Activated gamma-delta T cell treated with Interleukin-2 at 50 U/mL for 16 hours (primary cell): ENCODE data around the gene ZNF774.
A peak's percentile ranks its signal among the peaks of the same experiment; 100 is the strongest.
"Not testable (repeated sequence)": the region's sequence is repeated elsewhere in the genome, so short reads cannot be mapped to it uniquely, and the experiment has no call there.

Experiments
- DNase-seq: peaks from one replicate; pipeline ENCODE4 v3.0.0-alpha.2; 2020

ZNF774 gene

DNA sequence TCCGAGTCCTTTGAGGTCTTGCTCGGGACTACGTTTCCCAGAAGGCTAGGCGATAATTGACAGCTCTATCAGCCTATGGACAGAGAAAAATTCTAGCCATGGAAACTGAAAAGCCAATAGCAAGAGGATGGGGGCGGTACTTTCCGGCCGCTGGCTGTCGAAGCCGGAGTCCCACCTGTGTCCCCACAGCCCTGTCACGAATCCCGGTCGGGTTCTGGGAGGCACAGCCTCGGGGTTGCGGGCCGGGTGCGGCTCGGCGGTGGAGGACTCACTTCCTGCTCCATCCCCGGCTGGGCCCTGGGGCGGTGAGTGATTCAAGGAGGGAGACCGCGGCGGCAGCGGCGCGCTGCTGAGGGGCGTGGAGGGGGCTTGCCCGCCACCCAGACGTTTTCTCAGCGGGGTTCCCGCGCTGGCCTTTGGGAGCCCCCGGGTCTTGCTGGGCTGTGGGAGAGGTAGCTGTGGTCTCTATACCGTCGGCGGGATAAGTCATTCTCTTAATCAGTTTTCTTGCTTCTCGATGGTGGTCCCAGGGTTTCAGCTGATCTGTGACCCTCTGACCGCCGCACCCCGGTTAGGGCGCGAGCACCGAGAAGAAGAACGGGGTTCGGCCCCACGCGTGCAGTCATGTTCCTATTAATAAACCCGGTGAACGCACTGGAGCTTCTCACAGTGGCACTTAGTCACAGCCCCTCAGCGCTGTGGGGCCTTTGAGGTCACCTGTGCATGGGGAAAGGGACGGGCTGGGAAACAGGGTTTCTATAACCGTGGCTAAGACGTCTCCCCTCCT is at the start of gene ZNF774:
ZNF774 (plus strand) TSS at position 178 of the 787 bp plus-strand sequence. CDS start 2,377 bp downstream, outside the sequence.
- DNase-seq: peak; percentile 88

DNA sequence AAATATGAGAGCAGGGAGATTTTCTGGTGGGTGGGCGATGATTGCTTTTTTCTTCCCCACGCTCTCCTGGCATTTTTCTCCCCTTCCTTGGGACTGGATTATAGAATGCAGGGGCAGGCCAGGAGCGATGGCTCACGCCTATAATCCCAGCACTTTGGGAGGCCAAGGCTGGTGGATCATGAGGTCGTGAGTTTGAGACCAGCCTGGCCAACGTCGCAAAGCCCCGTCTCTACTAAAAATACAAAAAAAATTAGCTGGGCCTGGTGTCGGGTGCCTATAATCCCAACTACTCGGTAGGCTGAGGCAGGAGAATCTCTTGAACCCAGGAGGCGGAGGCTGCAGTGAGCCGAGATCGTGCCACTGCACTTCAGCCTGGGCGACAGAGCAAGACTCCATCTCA is 46.7 kb upstream of the ZNF774 start:
- not testable (repeated sequence) for DNase-seq

DNA sequence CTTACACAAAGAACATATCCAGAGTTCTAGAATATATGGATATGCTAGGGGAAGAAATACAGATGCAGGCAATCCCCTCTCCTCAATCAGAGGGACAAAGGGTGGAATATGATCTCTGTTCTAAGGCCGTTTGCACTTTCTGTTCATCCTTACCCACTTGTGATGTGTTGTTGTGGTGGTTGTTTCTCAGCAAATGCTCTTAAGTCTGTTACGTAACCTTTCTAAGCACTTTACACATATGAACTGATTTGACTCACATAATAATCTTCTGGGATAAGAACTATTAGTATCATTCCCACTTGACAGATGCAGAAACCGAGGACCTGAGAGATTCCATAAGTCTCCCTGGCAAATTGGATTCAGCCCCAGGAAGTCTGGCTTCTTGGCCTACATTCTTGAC is 46.2 kb upstream of the ZNF774 start:
- no peak for DNase-seq

DNA sequence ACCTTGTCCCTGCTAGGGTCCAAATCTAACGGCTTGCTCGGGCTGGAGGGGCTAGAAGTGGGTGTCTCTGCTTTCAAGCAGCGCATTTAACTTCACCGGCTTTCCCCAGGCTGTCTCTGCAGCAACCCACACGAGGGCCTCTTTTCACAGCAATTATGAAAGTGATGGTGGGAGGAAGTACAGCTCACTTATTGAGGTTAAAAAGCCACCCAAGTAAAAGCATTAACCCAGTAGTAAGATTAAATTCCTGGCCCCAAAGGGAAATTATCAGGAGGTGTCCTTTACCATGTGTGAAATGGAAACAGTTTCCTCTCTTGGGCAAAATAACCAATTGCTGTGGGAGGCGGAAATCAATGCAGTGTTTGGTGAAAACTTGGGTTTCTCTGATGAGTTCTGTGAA is 45.5 kb upstream of the ZNF774 start:
- DNase-seq: no peak

DNA sequence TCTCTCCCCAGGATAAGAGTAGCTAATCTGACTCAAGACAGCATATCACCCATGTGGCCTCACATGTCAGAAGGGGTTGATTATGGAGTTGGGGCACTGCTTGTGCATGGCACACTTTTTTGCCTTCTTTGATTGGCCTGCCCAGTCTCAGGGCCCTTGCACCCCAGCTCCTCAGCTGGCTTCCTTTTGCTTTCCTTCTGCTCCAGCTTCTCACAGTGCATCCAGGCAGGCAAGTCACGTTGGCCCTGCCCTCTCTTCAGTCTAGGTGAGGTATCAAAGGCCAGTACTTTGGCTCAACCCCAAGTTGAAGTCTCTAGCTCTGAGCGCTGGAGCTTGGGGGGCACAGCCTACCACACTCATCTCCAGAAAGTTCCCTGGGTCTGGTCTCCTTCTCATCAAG is 44.4 kb upstream of the ZNF774 start:
- no peak for DNase-seq

DNA sequence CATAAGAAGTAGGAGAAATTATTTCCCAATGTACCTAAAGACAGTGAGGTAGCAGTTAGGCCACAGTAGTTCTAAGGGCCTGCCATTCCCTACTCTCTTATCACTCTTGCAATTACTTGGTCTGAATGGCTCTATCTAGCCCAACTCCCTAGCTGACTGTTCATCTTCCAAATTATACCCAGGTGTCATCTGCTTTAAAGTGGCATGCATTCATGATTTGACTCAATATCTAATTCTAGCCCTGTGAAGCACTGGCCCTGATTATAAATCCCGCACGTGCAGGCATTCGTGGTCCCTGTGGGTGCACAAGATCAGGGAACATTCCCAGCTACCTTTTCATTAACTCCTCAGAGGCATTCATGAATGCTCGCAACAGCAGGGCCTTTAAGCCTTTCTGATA is 43.1 kb upstream of the ZNF774 start:
- DNase-seq: no peak

DNA sequence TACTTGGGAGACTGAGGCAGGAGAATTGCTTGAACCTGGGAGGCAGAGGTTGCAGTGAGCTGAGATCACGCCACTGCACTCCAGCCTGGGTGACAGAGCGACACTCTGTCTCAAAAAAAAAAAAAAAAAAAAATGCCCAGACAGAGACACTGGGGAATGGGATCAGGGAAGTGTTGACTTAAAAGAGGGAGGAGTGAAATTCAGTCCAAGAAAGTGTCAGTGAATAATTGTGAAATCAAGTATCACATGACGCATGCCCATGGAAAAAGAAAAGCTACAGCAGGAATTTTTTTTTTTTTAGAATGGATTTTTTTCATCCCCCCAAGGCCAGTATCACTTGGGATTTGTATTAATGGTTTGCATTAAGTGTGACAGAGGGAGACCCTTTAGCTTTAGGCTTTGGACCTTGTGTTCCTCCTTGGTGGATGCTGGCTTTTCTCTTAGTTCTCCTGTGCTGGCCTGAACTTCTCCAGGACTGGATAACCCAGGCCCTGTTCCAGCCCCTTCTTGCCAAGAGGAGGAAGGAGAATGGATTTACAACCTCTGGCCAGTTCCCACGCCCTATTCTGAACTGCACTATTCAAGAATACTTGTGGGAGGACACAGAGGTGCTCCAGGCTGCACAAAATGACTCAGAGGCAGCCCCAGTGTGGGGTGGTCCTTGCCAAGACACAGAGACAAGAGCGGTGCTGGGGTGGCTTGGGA is 36.7 kb upstream of the ZNF774 start:
- no peak for DNase-seq

DNA sequence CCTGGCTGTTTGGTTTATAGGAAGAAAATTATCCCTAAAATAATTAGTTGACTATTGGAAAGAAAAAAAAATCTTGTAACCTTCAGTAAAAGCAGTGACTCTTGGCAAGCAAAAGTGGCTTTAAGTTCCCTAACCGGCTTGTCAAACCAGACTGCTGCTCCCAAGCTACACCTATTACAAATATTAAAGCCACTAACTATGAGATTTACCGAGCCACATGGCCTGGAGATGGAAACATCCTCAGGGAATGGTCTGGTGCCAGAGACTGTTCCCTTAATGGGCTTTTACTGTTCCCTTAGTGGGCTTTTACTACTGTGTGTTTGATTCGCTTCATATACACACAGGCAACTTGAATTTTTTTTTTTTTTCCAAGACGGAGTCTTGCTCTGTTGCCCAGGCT is 35.9 kb upstream of the ZNF774 start:
- no peak for DNase-seq

DNA sequence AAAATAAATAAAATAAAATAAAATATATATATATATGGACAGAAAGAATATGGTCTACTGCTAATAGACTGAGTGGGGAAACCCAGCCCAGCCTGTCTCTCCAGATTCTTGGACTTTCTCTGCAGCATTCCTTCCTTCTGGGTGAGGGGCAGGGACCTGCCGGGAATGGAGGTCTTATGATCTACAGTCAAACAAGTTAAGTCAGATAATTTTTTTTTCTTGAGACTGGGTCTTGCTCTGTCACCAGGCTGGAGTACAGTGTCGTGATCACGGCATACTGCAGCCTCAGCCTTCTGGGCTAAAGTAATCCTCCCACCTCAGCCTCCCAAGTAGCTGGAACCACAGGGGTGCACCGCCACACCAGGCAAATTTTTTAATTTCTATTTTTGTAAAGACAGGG is 33.5 kb upstream of the ZNF774 start:
- no peak for DNase-seq

DNA sequence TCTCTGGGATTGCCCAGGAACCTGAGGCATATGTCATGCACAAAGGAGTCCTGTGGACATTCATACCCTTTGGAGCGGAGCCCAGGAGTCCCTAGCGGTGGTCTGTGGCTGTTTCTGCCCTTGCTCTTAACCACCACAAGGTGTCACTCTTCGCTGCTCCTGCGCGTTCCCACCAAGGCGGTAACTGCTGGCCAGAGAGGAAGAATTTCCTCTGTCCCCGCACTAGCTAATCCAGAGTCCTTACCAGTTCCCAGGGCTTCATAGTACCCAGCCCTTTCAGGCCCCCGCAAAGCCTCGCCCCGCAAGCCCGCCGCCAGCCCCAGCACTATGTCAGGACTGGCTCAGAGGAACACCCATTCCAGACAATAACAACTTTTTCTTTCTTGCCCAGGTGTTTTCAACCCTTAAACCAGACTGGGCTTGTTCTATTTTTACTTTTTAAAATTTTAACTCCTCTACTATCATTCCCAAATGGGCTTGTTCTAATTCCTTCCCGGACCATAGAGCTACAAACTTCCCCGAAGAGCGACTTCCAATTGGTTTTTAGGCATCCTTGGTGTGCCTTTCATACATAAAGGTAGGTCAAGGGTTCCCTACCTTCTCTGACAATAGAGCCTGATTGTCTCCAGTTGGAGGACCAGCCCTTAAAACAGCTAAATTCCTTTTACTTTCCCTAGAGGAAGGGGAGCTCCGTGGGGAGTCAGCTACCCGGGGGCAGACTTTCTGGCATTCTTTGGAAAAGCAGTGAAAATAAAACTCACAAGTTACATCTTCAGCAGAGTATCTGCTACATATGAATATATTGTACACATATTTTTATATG is 31.8 kb upstream of the ZNF774 start:
- peak; percentile 56 for DNase-seq

DNA sequence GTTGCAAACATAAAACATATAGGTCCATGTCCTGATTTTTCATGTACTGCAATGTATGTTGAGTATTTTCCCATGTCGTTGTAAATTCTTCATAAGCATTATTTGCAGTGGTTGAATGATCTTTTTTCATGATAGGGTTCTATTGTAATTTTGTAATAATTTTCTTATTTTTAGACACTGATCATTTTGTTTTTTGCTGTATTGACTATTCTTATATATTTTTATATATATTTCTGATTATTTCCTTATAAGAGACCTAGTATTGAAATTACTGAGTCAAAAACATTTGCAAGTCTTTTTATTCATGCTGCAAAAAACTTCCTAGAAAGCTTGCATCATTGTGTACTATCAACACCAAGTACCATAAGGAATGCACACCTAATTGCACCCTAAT is 31.2 kb upstream of the ZNF774 start:
- no peak for DNase-seq

DNA sequence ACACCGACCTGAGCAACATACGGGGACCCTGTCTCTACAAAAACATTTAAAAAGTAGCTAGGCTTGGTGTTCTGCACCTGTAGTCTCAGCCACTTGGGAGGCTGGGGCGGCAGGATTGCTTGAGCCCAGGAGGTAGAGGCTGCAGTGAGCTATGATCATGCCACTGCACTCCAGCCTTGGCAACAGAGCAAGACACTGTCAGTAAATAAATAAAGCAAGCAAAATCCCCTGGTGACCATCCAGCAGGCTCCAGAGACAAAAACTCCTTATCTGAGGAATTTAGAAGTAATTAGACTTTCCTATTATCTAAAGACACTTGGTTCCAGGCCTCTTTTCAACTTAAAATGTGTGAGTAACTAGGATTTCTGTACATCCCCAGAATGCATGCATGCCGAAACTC is 29.5 kb upstream of the ZNF774 start:
- no peak for DNase-seq

DNA sequence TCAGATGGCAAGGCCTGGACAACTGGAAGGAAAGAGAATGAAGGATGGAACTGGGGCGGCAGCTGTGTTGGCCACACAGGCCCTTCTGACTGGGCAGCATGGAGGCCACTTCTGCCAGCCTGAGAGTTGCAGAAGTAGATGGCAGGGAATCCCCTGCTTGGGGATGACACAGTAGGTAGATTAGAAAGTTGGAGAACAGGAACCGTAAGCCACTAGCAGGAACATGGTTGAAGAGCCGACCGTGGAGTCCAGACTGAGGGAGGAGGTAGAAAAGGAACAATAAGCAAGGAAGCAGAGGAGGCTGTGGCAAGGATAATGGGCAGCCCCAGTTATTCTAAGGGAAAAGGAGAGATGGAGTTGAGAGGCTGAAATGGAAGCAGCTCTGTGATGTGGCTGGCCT is 26.4 kb upstream of the ZNF774 start:
- DNase-seq: no peak

DNA sequence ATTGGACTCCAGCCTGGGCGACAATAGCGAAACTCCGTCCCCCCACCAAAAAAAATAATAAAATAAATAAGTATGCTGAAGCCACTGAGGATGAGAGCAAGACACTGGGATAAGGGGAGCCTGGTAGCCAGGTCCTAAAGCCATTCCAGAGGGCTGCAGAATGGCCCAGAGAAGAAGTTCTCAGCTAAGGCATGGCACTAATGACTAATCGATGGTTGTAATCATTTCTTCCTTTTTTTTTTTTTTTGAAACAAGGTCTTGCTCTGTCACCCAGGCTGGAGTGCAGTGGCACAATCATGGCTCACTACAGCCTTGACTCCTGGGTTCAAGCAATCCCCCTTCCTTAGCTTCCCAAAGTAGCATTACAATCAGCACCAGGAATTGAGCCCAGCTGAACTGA is 25.6 kb upstream of the ZNF774 start:
- no peak for DNase-seq

DNA sequence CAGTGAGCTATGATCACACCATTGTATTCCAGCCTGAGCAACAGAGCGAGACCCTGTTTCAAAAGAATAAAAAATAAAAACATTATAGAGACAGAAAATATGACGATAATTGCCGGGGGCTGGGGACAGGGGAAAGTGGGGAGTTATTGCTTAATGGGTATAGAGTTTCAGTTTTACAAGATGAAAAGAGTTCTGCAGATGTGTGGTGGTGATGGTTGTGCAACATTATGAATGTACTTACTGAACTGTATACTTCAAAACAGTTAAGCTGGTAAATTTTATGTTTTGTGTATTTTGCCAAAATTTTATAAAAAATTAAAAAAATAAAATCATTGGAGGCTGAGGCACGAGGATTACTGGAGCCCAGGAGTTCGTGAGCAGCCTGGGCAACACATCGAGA is 24.8 kb upstream of the ZNF774 start:
- no peak for DNase-seq

DNA sequence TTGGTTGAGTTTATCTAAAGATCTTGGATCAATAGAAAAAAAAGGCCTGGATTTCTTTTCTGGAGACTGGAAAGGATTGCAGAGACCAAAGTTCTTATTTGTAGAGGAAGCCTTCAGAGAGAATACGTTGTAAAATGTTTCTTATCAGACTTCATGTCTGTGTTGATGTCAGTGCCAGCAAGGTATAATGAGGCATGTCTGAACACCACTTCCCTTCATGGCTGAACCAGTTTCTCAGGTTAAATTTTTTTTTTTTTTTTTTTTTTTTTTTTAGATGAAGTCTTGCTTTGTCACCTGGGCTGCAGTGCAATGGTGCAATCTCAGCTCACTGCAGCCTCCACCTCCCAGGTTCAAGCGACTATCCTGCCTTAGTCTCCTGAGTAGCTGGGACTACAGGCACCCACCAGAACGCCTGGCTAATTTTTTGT is 17.8 kb upstream of the ZNF774 start:
- no peak for DNase-seq

DNA sequence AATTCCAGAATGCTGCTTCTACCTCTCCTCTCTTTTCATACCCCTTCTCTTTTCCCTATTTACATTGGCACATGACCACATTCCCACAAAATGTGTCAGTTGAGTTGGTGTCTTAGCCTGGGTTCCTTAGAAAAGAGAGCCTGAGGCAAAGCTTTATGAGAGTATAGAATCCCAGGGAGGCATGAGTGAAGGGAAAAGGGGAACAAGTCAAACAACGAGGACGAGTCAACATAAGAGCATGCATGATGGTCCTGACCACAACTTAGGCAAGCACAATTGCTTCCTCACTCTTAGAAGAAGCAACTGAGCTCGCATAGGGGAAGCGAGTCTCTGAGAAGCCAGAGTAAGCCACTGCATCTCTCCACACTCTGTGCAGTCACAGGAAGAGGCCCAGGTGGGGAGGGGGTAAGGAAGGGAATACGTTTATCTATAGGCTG is 15.4 kb upstream of the ZNF774 start:
- DNase-seq: no peak

DNA sequence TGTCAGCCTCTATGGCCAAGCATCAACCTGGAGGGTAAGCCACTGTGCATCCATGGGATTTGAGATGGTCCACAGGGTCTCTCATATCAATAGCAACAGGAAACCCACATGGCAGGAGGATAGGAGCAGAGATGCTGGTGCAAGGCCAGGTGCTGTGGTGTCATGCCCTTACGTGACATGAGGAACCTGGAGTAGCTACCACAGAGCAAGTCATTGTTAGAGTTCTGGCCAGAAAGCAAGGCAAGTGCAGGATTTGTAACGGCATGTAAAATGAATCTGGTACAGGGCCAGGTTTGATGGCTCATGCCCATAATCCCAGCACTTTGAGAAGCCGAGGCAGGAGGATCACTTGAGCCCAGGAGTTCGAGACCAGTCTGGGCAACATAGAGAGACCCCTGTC is 14.8 kb upstream of the ZNF774 start:
- no peak for DNase-seq

DNA sequence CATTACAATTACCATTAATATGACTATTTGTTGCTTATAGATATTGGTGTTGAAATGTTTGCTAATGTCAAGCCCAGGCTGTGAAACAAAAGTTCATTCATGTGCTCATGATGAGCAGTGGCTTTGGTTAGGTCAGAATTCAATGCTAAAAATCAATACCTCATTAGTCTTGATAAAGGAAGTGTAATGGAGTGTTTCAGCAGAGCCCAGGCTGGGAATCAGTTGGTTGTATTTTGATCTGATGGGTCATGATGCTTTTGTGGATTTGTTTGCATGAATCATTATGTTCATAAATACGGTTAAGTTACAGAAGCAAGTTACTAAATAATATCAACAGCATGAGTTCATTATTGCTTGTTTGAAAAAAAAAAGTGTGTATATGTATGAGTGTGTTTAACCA is 13.6 kb upstream of the ZNF774 start:
- no peak for DNase-seq

DNA sequence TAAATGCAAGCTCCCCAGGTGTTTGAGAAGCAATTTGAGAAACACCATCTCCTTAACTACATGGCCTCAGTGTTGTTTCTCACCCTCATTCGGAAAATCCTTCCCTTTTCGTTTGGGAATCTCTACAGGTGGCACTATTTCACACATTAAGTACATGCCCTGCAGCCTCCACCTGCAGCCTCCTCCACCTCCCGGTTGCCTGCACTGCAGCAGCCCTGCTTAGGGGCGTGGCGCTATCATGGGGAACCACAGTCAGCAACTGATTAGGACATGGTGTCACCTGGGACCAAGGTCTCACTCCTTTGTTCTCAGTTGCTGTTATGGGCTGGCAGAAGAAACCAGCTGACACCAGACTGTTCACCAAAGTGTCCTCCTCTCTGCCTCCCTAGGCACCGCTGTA is 11.7 kb upstream of the ZNF774 start:
- no peak for DNase-seq

DNA sequence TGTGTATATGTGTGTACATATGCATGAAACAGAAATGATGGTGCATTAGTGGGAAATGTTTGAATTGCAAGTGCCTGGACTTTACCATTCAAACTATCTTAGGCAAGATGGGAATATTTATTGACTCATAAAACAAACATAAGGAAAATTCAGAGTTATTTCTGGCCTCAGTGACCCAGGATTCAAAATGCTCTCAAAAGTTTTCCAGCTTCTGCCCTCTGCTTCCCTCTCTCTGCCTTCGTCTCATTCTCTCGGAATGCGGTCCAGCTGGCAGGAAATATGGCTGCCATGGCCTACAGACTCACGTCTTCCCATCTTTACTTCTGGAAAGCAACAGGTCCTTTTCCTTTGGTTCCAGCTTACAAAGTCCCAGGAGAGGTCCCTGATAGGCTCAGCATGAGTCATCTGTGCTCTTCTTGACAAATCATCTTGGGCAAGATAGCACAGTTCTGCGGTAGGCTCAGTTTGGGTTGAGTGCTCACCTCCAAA is 8.7 kb upstream of the ZNF774 start:
- no peak for DNase-seq

DNA sequence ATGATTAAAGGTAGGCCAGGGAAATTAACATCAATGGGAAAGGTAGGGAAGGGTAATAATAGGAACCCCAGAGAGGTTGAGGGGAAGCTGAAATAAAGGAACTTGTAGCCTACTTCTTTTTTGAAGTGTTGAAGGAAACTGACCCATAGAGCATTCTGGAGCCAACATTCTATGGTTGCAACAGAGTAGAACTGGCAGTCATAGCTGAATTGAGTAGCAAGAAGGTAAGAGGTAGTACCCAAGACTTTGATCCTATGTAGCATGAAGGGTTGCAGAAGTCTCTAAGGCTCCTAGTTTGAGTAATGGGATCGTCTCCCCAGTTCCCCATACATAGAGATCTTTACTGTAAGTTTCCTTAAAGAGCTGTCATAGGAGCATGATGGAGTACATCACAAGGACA is 7.4 kb upstream of the ZNF774 start:
- no peak for DNase-seq

DNA sequence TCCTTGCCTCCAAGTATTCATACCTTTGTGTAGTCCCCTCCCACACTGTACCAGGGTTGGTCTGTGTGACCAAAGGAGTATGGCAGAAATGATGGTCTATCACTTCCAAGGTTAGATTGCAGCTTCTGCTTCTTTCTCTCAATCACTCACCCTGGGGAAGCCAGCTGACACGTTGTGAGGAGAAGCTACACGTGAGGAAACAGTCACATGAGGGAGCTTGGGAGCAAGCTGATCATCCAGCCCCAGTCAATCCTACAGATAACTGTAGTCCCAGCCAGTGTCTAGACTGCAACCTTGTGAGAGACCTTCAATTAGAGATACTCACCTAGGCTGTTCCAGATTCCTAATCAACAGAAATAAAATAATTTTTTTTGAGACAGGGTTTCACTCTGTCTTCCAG is 6.2 kb upstream of the ZNF774 start:
- no peak for DNase-seq
